HEK293 (cell line): ENCODE measurements around the gene GOLGA8O.
"Not testable (repeated sequence)": the region's sequence is repeated elsewhere in the genome, so short reads cannot be mapped to it uniquely, and the experiment has no call there.

Source experiments
- TCF7L2 ChIP-seq: IDR thresholded peaks from 2 replicates; pipeline ENCODE4 v1.6.1; 2011; ENCODE audit warnings: low read depth, mild to moderate bottlenecking, inconsistent platforms, low read length, moderate library complexity, borderline replicate concordance
- YY1 ChIP-seq: fragments of 450-650 bp; formaldehyde crosslinking; IDR thresholded peaks from 2 replicates; pipeline ENCODE4 v1.5.1; 2018; ENCODE audit warnings: missing biosample characterization, missing genetic modification characterization
- ZBTB1 ChIP-seq: fragments of 450-650 bp; formaldehyde crosslinking; IDR thresholded peaks from 2 replicates; pipeline ENCODE4 v1.5.1; 2016; ENCODE audit warnings: missing biosample characterization, missing genetic modification characterization
- ZBTB48 ChIP-seq: fragments of 450-650 bp; formaldehyde crosslinking; IDR thresholded peaks from 2 replicates; pipeline ENCODE4 v1.5.1; 2016; ENCODE audit warnings: missing biosample characterization, missing genetic modification characterization
- ZNF184 ChIP-seq: fragments of 450-650 bp; IDR thresholded peaks from 2 replicates; pipeline ENCODE4 v1.5.1; 2018; ENCODE audit warnings: missing biosample characterization, mild to moderate bottlenecking, missing genetic modification characterization
- ZNF221 ChIP-seq: fragments of 450-650 bp; formaldehyde crosslinking; IDR thresholded peaks from 2 replicates; pipeline ENCODE4 v1.5.1; 2017; ENCODE audit warnings: missing biosample characterization, missing genetic modification characterization, borderline replicate concordance
- ZNF23 ChIP-seq: fragments of 450-650 bp; formaldehyde crosslinking; IDR thresholded peaks from 2 replicates; pipeline ENCODE4 v1.5.1; 2016; ENCODE audit warnings: missing biosample characterization, missing genetic modification characterization, borderline replicate concordance
- ZNF585B ChIP-seq: fragments of 450-650 bp; formaldehyde crosslinking; IDR thresholded peaks from 2 replicates; pipeline ENCODE4 v1.5.1; 2016; ENCODE audit warnings: missing biosample characterization, missing genetic modification characterization
- ZNF621 ChIP-seq: fragments of 450-650 bp; formaldehyde crosslinking; IDR thresholded peaks from 2 replicates; pipeline ENCODE4 v1.5.1; 2017; ENCODE audit warnings: missing biosample characterization, missing genetic modification characterization
- ZXDB ChIP-seq: fragments of 450-650 bp; formaldehyde crosslinking; IDR thresholded peaks from 2 replicates; pipeline ENCODE4 v1.5.1; 2016; ENCODE audit warnings: missing biosample characterization, missing genetic modification characterization
- TF ChIP-seq, protein P1 (sequence below): fragments of 450-650 bp; formaldehyde crosslinking; IDR thresholded peaks from 2 replicates; pipeline ENCODE4 v1.5.1; 2016; ENCODE audit warnings: missing biosample characterization, missing genetic modification characterization
- TF ChIP-seq, protein P2 (sequence below): fragments of 450-650 bp; formaldehyde crosslinking; IDR thresholded peaks from 2 replicates; pipeline ENCODE4 v1.5.1; 2016; ENCODE audit warnings: missing biosample characterization, missing genetic modification characterization
- TF ChIP-seq, protein P3 (sequence below): fragments of 450-650 bp; IDR thresholded peaks from 2 replicates; pipeline ENCODE4 v1.5.1; 2018; ENCODE audit warnings: missing biosample characterization, missing genetic modification characterization

DNA sequence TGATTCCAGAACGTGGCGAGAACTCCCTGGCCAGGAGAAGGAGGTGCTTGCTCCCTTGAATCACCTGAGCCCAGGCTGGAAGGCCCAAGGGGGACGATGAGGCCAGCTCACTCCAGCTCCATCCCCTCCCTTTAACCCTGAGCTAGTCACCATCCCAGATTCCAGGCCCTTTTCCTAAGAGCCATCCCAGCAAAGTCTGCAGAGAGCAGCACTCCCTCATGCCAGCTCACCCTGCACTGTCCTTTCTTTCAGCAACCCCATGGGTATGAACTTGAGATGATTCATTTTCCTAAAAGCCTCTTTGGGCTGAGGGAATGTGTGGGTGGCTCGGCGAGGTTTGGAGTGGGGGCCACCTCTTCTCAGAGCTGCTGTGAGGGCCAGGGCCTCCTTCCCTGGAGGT is 26.2 kb upstream of the GOLGA8O start:
- TF ChIP-seq, protein P1, sequence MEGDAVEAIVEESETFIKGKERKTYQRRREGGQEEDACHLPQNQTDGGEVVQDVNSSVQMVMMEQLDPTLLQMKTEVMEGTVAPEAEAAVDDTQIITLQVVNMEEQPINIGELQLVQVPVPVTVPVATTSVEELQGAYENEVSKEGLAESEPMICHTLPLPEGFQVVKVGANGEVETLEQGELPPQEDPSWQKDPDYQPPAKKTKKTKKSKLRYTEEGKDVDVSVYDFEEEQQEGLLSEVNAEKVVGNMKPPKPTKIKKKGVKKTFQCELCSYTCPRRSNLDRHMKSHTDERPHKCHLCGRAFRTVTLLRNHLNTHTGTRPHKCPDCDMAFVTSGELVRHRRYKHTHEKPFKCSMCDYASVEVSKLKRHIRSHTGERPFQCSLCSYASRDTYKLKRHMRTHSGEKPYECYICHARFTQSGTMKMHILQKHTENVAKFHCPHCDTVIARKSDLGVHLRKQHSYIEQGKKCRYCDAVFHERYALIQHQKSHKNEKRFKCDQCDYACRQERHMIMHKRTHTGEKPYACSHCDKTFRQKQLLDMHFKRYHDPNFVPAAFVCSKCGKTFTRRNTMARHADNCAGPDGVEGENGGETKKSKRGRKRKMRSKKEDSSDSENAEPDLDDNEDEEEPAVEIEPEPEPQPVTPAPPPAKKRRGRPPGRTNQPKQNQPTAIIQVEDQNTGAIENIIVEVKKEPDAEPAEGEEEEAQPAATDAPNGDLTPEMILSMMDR (tag by site-specific recombination) = not testable (repeated sequence)
- TF ChIP-seq ZBTB1 (tag by site-specific recombination); ZBTB48 (tag by site-specific recombination); TCF7L2; YY1; ZNF585B (tag by site-specific recombination); ZNF221 (tag by site-specific recombination); ZNF184; ZNF23; ZXDB; ZNF621: not testable (repeated sequence)
- TF ChIP-seq, protein P2, sequence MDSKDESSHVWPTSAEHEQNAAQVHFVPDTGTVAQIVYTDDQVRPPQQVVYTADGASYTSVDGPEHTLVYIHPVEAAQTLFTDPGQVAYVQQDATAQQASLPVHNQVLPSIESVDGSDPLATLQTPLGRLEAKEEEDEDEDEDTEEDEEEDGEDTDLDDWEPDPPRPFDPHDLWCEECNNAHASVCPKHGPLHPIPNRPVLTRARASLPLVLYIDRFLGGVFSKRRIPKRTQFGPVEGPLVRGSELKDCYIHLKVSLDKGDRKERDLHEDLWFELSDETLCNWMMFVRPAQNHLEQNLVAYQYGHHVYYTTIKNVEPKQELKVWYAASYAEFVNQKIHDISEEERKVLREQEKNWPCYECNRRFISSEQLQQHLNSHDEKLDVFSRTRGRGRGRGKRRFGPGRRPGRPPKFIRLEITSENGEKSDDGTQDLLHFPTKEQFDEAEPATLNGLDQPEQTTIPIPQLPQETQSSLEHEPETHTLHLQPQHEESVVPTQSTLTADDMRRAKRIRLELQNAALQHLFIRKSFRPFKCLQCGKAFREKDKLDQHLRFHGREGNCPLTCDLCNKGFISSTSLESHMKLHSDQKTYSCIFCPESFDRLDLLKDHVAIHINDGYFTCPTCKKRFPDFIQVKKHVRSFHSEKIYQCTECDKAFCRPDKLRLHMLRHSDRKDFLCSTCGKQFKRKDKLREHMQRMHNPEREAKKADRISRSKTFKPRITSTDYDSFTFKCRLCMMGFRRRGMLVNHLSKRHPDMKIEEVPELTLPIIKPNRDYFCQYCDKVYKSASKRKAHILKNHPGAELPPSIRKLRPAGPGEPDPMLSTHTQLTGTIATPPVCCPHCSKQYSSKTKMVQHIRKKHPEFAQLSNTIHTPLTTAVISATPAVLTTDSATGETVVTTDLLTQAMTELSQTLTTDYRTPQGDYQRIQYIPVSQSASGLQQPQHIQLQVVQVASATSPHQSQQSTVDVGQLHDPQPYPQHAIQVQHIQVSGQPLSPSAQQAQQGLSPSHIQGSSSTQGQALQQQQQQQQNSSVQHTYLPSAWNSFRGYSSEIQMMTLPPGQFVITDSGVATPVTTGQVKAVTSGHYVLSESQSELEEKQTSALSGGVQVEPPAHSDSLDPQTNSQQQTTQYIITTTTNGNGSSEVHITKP (tag by site-specific recombination) = not testable (repeated sequence)
- TF ChIP-seq, protein P3, sequence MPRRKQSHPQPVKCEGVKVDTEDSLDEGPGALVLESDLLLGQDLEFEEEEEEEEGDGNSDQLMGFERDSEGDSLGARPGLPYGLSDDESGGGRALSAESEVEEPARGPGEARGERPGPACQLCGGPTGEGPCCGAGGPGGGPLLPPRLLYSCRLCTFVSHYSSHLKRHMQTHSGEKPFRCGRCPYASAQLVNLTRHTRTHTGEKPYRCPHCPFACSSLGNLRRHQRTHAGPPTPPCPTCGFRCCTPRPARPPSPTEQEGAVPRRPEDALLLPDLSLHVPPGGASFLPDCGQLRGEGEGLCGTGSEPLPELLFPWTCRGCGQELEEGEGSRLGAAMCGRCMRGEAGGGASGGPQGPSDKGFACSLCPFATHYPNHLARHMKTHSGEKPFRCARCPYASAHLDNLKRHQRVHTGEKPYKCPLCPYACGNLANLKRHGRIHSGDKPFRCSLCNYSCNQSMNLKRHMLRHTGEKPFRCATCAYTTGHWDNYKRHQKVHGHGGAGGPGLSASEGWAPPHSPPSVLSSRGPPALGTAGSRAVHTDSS (tag by site-specific recombination) = not testable (repeated sequence)
